ENCODE data around the gene SETD7.

Gene SETD7

GRCh38 chr4:139522457-139522856, 33.6 kb downstream of the SETD7 start:
- POLR2A ChIA-PET, result interaction anchor here (0.6 kb wide), 1 partner anchor 99 kb away, joined by 3 read pairs; no protein-coding TSS in a partner anchor
- peaks cover 12 to 57% (median 35%) of the 10 kb centered on the region in 4 experiments for H3K36me3 ChIP-seq (ENCODE audit: control insufficient read depth in 4 of 4, insufficient read depth in 4 of 4, low read length in 3 of 4)

GRCh38 chr4:139521754-139522401, 34.1 kb downstream of the SETD7 start:
- Histone ChIP-seq H3K27ac (ENCODE audit: insufficient read depth in 1 of 2, low read depth in 1 of 2, low read length in 2 of 2, poor library complexity in 1 of 2, severe bottlenecking in 2 of 2) (no peak overlapping the region), H3K36me3 (ENCODE audit: control insufficient read depth in 4 of 4, insufficient read depth in 4 of 4, low read length in 3 of 4) (peaks cover 12 to 61% (median 36%) of the 10 kb centered on the region in 4 experiments), H3K9me3 (ENCODE audit: control extremely low read depth in 1 of 5, control insufficient read depth in 4 of 5, insufficient read depth in 2 of 5, low read depth in 1 of 5, low read length in 4 of 5) (no peaks in the 10 kb centered on the region), H3K4me1 (ENCODE audit: control extremely low read depth in 1 of 4, control insufficient read depth in 4 of 4, insufficient read depth in 4 of 4, low read length in 3 of 4) (peaks cover 0 to 7% (median 2%) of the 10 kb centered on the region in 4 experiments), H3K27me3 (replicated peaks in 2 of 5; ENCODE audit: control insufficient read depth in 4 of 5, insufficient read depth in 5 of 5, low read length in 4 of 5) (no peaks in the 10 kb centered on the region), H3K4me3 (ENCODE audit: control insufficient read depth in 1 of 7, extremely low read depth in 1 of 7, insufficient read depth in 4 of 7, low read depth in 2 of 7, low read length in 6 of 7) (no peak overlapping the region)
- POLR2A ChIA-PET, result no interaction called here
- DNase-seq, result no peak
- CTCF ChIA-PET, result interaction anchor here (0.9 to 1.1 kb wide), 2 partner anchors 9 to 147 kb away, joined by 3 to 6 read pairs; no protein-coding TSS in a partner anchor
- WGBS (ENCODE audit: insufficient coverage), result 93% methylated on average over 3 of the region's 4 CpGs

More at GRCh38 chr4:139522457-139522856, 33.6 kb downstream of the SETD7 start:
- no peaks in the 10 kb centered on the region for H3K9me3 ChIP-seq (ENCODE audit: control extremely low read depth in 1 of 5, control insufficient read depth in 4 of 5, insufficient read depth in 2 of 5, low read depth in 1 of 5, low read length in 4 of 5)
- peaks cover 0 to 7% (median 2%) of the 10 kb centered on the region in 4 experiments for H3K4me1 ChIP-seq (ENCODE audit: control extremely low read depth in 1 of 4, control insufficient read depth in 4 of 4, insufficient read depth in 4 of 4, low read length in 3 of 4)
- no peak overlapping the region for H3K27ac ChIP-seq (ENCODE audit: insufficient read depth in 1 of 2, low read depth in 1 of 2, low read length in 2 of 2, poor library complexity in 1 of 2, severe bottlenecking in 2 of 2)
- CTCF ChIA-PET, result interaction anchor here (0.9 to 1.7 kb wide), 4 partner anchors 9 to 147 kb away, joined by 3 to 6 read pairs (median 5); no protein-coding TSS in a partner anchor
- 85% methylated on average over 4 of the region's 4 CpGs for WGBS (ENCODE audit: insufficient coverage)
- no peaks in the 10 kb centered on the region for H3K27me3 ChIP-seq (replicated peaks in 2 of 5; ENCODE audit: control insufficient read depth in 4 of 5, insufficient read depth in 5 of 5, low read length in 4 of 5)
- no peak overlapping the region for H3K4me3 ChIP-seq (ENCODE audit: control insufficient read depth in 1 of 7, extremely low read depth in 1 of 7, insufficient read depth in 4 of 7, low read depth in 2 of 7, low read length in 6 of 7)
- no peak for DNase-seq

GRCh38 chr4:139515531-139515958, 40.5 kb downstream of the SETD7 start:
- H3K27ac ChIP-seq (ENCODE audit: insufficient read depth in 1 of 2, low read depth in 1 of 2, low read length in 2 of 2, poor library complexity in 1 of 2, severe bottlenecking in 2 of 2), result no peak overlapping the region
- WGBS (ENCODE audit: insufficient coverage), result 98% methylated on average over 4 of the region's 4 CpGs
- H3K36me3 ChIP-seq (ENCODE audit: control insufficient read depth in 4 of 4, insufficient read depth in 4 of 4, low read length in 3 of 4), result peaks cover 15 to 73% (median 40%) of the 10 kb centered on the region in 4 experiments
- ChIA-PET POLR2A (no interaction called here), CTCF (interaction anchor here (0.8 kb wide), 1 partner anchor 11 kb away, joined by 5 read pairs; no protein-coding TSS in a partner anchor)
- H3K4me3 ChIP-seq (ENCODE audit: control insufficient read depth in 1 of 7, extremely low read depth in 1 of 7, insufficient read depth in 4 of 7, low read depth in 2 of 7, low read length in 6 of 7), result no peak overlapping the region
- no peak for DNase-seq
- H3K27me3 ChIP-seq (replicated peaks in 2 of 5; ENCODE audit: control insufficient read depth in 4 of 5, insufficient read depth in 5 of 5, low read length in 4 of 5), result no peaks in the 10 kb centered on the region
- H3K4me1 ChIP-seq (ENCODE audit: control extremely low read depth in 1 of 4, control insufficient read depth in 4 of 4, insufficient read depth in 4 of 4, low read length in 3 of 4), result no peaks in the 10 kb centered on the region
- no peaks in the 10 kb centered on the region for H3K9me3 ChIP-seq (ENCODE audit: control extremely low read depth in 1 of 5, control insufficient read depth in 4 of 5, insufficient read depth in 2 of 5, low read depth in 1 of 5, low read length in 4 of 5)

- ChIA-PET CTCF (interaction anchor here (1.3 to 2.7 kb wide), 4 partner anchors 11 to 55 kb away, joined by 4 to 9 read pairs (median 4); no protein-coding TSS in a partner anchor), POLR2A (no interaction called here)
- Histone ChIP-seq H3K9me3 (ENCODE audit: control extremely low read depth in 1 of 5, control insufficient read depth in 4 of 5, insufficient read depth in 2 of 5, low read depth in 1 of 5, low read length in 4 of 5) (no peaks in the 10 kb centered on the region), H3K4me1 (ENCODE audit: control extremely low read depth in 1 of 4, control insufficient read depth in 4 of 4, insufficient read depth in 4 of 4, low read length in 3 of 4) (no peaks in the 10 kb centered on the region), H3K27ac (ENCODE audit: insufficient read depth in 1 of 2, low read depth in 1 of 2, low read length in 2 of 2, poor library complexity in 1 of 2, severe bottlenecking in 2 of 2) (no peak overlapping the region), H3K4me3 (ENCODE audit: control insufficient read depth in 1 of 7, extremely low read depth in 1 of 7, insufficient read depth in 4 of 7, low read depth in 2 of 7, low read length in 6 of 7) (no peak overlapping the region), H3K36me3 (ENCODE audit: control insufficient read depth in 4 of 4, insufficient read depth in 4 of 4, low read length in 3 of 4) (peaks cover 15 to 71% (median 41%) of the 10 kb centered on the region in 4 experiments), H3K27me3 (replicated peaks in 2 of 5; ENCODE audit: control insufficient read depth in 4 of 5, insufficient read depth in 5 of 5, low read length in 4 of 5) (no peaks in the 10 kb centered on the region)
- WGBS (ENCODE audit: insufficient coverage), result 96% methylated on average over 5 of the region's 8 CpGs
- DNase-seq, result no peak
These were observed 41.5 kb downstream of the SETD7 start for GRCh38 chr4:139514382-139515059.

- Histone ChIP-seq H3K27me3 (replicated peaks in 2 of 5; ENCODE audit: control insufficient read depth in 4 of 5, insufficient read depth in 5 of 5, low read length in 4 of 5) (no peaks in the 10 kb centered on the region), H3K36me3 (ENCODE audit: control insufficient read depth in 4 of 4, insufficient read depth in 4 of 4, low read length in 3 of 4) (peaks cover 9 to 54% (median 33%) of the 10 kb centered on the region in 4 experiments), H3K4me1 (ENCODE audit: control extremely low read depth in 1 of 4, control insufficient read depth in 4 of 4, insufficient read depth in 4 of 4, low read length in 3 of 4) (no peaks in the 10 kb centered on the region), H3K27ac (ENCODE audit: insufficient read depth in 1 of 2, low read depth in 1 of 2, low read length in 2 of 2, poor library complexity in 1 of 2, severe bottlenecking in 2 of 2) (no peak overlapping the region), H3K9me3 (ENCODE audit: control extremely low read depth in 1 of 5, control insufficient read depth in 4 of 5, insufficient read depth in 2 of 5, low read depth in 1 of 5, low read length in 4 of 5) (no peaks in the 10 kb centered on the region), H3K4me3 (ENCODE audit: control insufficient read depth in 1 of 7, extremely low read depth in 1 of 7, insufficient read depth in 4 of 7, low read depth in 2 of 7, low read length in 6 of 7) (no peak overlapping the region)
- ChIA-PET POLR2A (no interaction called here), CTCF (interaction anchor here (0.9 to 1.8 kb wide), 4 partner anchors 12 to 88 kb away, joined by 3 read pairs; no protein-coding TSS in a partner anchor)
- WGBS (ENCODE audit: insufficient coverage), result 95% methylated on average over 10 of the region's 10 CpGs
- no peak for DNase-seq
These were observed 44.7 kb downstream of the SETD7 start for GRCh38 chr4:139511320-139511719.

- POLR2A ChIA-PET, result no interaction called here
- WGBS (ENCODE audit: insufficient coverage), result 100% methylated on average over 5 of the region's 6 CpGs
- Histone ChIP-seq H3K27ac (ENCODE audit: insufficient read depth in 1 of 2, low read depth in 1 of 2, low read length in 2 of 2, poor library complexity in 1 of 2, severe bottlenecking in 2 of 2) (no peak overlapping the region), H3K4me3 (ENCODE audit: control insufficient read depth in 1 of 7, extremely low read depth in 1 of 7, insufficient read depth in 4 of 7, low read depth in 2 of 7, low read length in 6 of 7) (no peak overlapping the region), H3K36me3 (ENCODE audit: control insufficient read depth in 4 of 4, insufficient read depth in 4 of 4, low read length in 3 of 4) (peaks cover 4 to 44% (median 29%) of the 10 kb centered on the region in 4 experiments), H3K27me3 (replicated peaks in 2 of 5; ENCODE audit: control insufficient read depth in 4 of 5, insufficient read depth in 5 of 5, low read length in 4 of 5) (no peaks in the 10 kb centered on the region), H3K9me3 (ENCODE audit: control extremely low read depth in 1 of 5, control insufficient read depth in 4 of 5, insufficient read depth in 2 of 5, low read depth in 1 of 5, low read length in 4 of 5) (no peaks in the 10 kb centered on the region), H3K4me1 (ENCODE audit: control extremely low read depth in 1 of 4, control insufficient read depth in 4 of 4, insufficient read depth in 4 of 4, low read length in 3 of 4) (no peaks in the 10 kb centered on the region)
- CTCF ChIA-PET, result interaction anchor here (0.6 to 1.8 kb wide), 12 partner anchors 8 to 479 kb away, joined by 3 to 9 read pairs (median 4); no protein-coding TSS in a partner anchor
- peak; percentile 25 to 58 (median 51) for DNase-seq
These were observed 46.1 kb downstream of the SETD7 start for GRCh38 chr4:139509727-139510410.

All from common myeloid progenitor, CD34-positive (primary cell).